PC-9 (cell line): ENCODE measurements around the gene SRP19. TPM values are rescaled to one million over a fixed set of nuclear protein-coding genes. Genes with fewer than 3 reads are reported as not detected.

Source experiments
- BruUV-seq: library from RNA; stranded (reverse); fragments of 400-500 nt; replicated peaks from 2 replicates; lab custom pipeline; 2021; lab: Mats Ljungman, UMichigan
- CTCF ChIA-PET: fragments of 300-600 bp; sonication (Branson Sonifier 250); formaldehyde crosslinking; loops from one replicate; lab custom pipeline; 2022; ENCODE audit warnings: antibody characterized with exemption; lab: Charles Lee
- POLR2A ChIA-PET: fragments of 300-600 bp; sonication (Branson Sonifier 250); formaldehyde crosslinking; loops from one replicate; lab custom pipeline; 2022; ENCODE audit warnings: antibody characterized with exemption; ENCODE audit not compliant: unreplicated experiment; lab: Charles Lee
- DNase-seq, 2 experiments: peaks; one replicate each; pipeline versions ENCODE4 v3.0.0 to v3.0.0-alpha.2; 2015 to 2022; ENCODE audit warnings: mixed read lengths in 1 of 2
- H2AFZ ChIP-seq: fragments of 200-600 bp; sonication (generic); 2 replicates; pipeline ENCODE4 v1.8.1; 2017; ENCODE audit warnings: antibody characterized with exemption
- H3F3A ChIP-seq: fragments of 200-600 bp; sonication (generic); 2 replicates; pipeline ENCODE4 v1.8.1; 2017; ENCODE audit warnings: antibody characterized with exemption, mild to moderate bottlenecking, low read depth; ENCODE audit not compliant: insufficient read depth
- H3K27ac ChIP-seq: fragments of 200-600 bp; sonication (generic); 2 replicates; pipeline ENCODE4 v1.6.1; 2016; ENCODE audit warnings: mixed run types
- H3K27me3 ChIP-seq: fragments of 200-600 bp; sonication (generic); 2 replicates; pipeline ENCODE4 v1.6.1; 2016; ENCODE audit warnings: low read depth, mixed run types; ENCODE audit not compliant: insufficient read depth
- H3K36me3 ChIP-seq: fragments of 200-600 bp; sonication (generic); 2 replicates; pipeline ENCODE4 v1.6.1; 2016; ENCODE audit warnings: low read depth, mixed run types
- H3K4me1 ChIP-seq: fragments of 200-600 bp; sonication (generic); replicated peaks from 2 replicates; pipeline ENCODE4 v1.6.1; 2016; ENCODE audit warnings: mixed run types; ENCODE audit not compliant: insufficient read depth
- H3K4me2 ChIP-seq: fragments of 200-600 bp; sonication (generic); 2 replicates; pipeline ENCODE4 v1.6.1; 2017; ENCODE audit warnings: mixed run types
- H3K4me3 ChIP-seq: fragments of 200-600 bp; sonication (generic); 2 replicates; pipeline ENCODE4 v1.6.1; 2016; ENCODE audit warnings: mixed run types
- H3K79me2 ChIP-seq: fragments of 200-600 bp; sonication (generic); 2 replicates; pipeline ENCODE4 v1.6.1; 2017; ENCODE audit warnings: low read depth, mixed run types
- H3K9me2 ChIP-seq: fragments of 200-600 bp; sonication (generic); 2 replicates; pipeline ENCODE4 v1.8.1; 2017; ENCODE audit warnings: mild to moderate bottlenecking; ENCODE audit not compliant: insufficient read depth
- H3K9me3 ChIP-seq: fragments of 200-600 bp; sonication (generic); 2 replicates; pipeline ENCODE4 v1.8.1; 2016; ENCODE audit warnings: low read depth; ENCODE audit not compliant: insufficient read depth
- H4K20me1 ChIP-seq: fragments of 200-600 bp; sonication (generic); 2 replicates; pipeline ENCODE4 v1.8.1; 2017; ENCODE audit not compliant: insufficient read depth
- CTCF ChIP-seq: fragments of 200-600 bp; sonication (generic); conservative IDR thresholded peaks from 2 replicates; pipeline ENCODE4 v1.6.1; 2017; ENCODE audit warnings: mixed run types, antibody characterized with exemption, mild to moderate bottlenecking, moderate library complexity
- EZH2 ChIP-seq: fragments of 200-600 bp; sonication (generic); IDR thresholded peaks from 2 replicates; pipeline ENCODE4 v1.8.0; 2017; ENCODE audit warnings: antibody characterized with exemption, low read depth
- intact Hi-C: fragments of 100-400 bp; cut with micrococcal nuclease; formaldehyde crosslinking; loops from one replicate; pipeline ENCODE4 v1.10.0; 2022; ENCODE audit not compliant: unreplicated experiment
- total RNA-seq: library from RNA; stranded (reverse); gene quantifications from 2 replicates; pipeline ENCODE4 v1.2.3, GENCODE V29; 2021

The SRP19 gene
- total RNA-seq, 1 experiment from 2014 or later, result 34.4 TPM

GRCh38 chr5:112908854-112909253 lies 47.8 kb downstream of the SRP19 start:
- Histone ChIP-seq H3K27me3 (no peaks in the 10 kb centered on the region), H2AFZ (no peak overlapping the region), H4K20me1 (0 out of 2 replicates have a peak, but pooled peaks cover 2% of the 10 kb centered on the region), H3K27ac (no peak overlapping the region), H3K4me3 (no peak overlapping the region), H3K79me2 (peaks cover 14% of the 10 kb centered on the region; the same call in 1 of the 2 replicates), H3K9me2 (no peaks in the 10 kb centered on the region), H3K9me3 (no peaks in the 10 kb centered on the region), H3K36me3 (0 out of 2 replicates have a peak, but pooled peaks cover 9% of the 10 kb centered on the region), H3K4me2 (no peak overlapping the region), H3K4me1 (peaks cover 3% of the 10 kb centered on the region; the same call in 1 of the 2 replicates), H3F3A (no peaks in the 10 kb centered on the region)
- TF ChIP-seq CTCF (no peak), EZH2 (no peak)
- DNase-seq, result no peak
- ChIA-PET POLR2A (interaction anchor here (0.5 kb wide), 1 partner anchor 429 kb away, joined by 8 read pairs; no protein-coding TSS in a partner anchor), CTCF (interaction anchor here (0.6 kb wide), 1 partner anchor 67 kb away, joined by 3 read pairs; no protein-coding TSS in a partner anchor)
- intact Hi-C loops, result no loop called here
- BruUV-seq, result no TSS peak

GRCh38 chr5:112910529-112910928 lies 49.4 kb downstream of the SRP19 start:
- Histone ChIP-seq H3K4me3 (no peak overlapping the region), H3K27ac (no peak overlapping the region), H3K9me2 (no peaks in the 10 kb centered on the region), H4K20me1 (no peaks in the 10 kb centered on the region), H3K4me1 (peaks cover 3% of the 10 kb centered on the region; the same call in 1 of the 2 replicates), H3K27me3 (no peaks in the 10 kb centered on the region), H3K36me3 (0 out of 2 replicates have a peak, but pooled peaks cover 9% of the 10 kb centered on the region), H2AFZ (no peak overlapping the region), H3K4me2 (no peak overlapping the region), H3K79me2 (peaks cover 13% of the 10 kb centered on the region; the same call in 1 of the 2 replicates), H3K9me3 (no peaks in the 10 kb centered on the region), H3F3A (peaks cover 4% of the 10 kb centered on the region; the same call in 1 of the 2 replicates)
- POLR2A ChIA-PET, result no interaction called here
- TF ChIP-seq CTCF, result no peak
- no peak for TF ChIP-seq EZH2
- BruUV-seq, result no TSS peak
- no peak for DNase-seq
- intact Hi-C loops, result no loop called here
- CTCF ChIA-PET, result no interaction called here

DNA sequence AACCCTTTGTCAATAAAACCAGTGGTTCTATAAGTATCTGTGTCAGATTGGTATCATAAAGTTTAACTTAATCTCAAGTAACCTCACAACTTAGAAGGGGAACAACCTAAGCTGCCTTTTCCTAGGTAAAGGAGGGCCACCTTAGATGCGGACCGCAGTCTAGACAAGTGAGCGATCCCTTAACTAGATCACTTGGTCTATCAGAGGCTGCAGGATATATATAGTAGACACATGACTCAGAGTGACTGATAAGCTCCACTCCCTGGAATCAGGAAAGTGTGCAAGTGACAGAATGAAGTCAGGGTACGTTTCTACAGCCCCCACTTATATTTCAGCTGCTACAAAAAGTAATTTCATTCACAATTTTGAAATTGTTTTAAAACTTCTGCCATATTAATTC lies 53.5 kb downstream of the SRP19 start:
- no peak overlapping the region for H3K4me2 ChIP-seq
- DNase-seq, result no peak
- H3K9me2 ChIP-seq, result no peaks in the 10 kb centered on the region
- H4K20me1 ChIP-seq, result no peaks in the 10 kb centered on the region
- no peak for TF ChIP-seq EZH2
- peaks cover 3% of the 10 kb centered on the region; the same call in 1 of the 2 replicates for H3K4me1 ChIP-seq
- no peak overlapping the region for H2AFZ ChIP-seq
- peaks cover 19% of the 10 kb centered on the region for H3K79me2 ChIP-seq
- no TSS peak for BruUV-seq
- H3K36me3 ChIP-seq, result 0 out of 2 replicates have a peak, but pooled peaks cover 7% of the 10 kb centered on the region
- intact Hi-C loops, result no loop called here
- H3K27ac ChIP-seq, result no peak overlapping the region
- POLR2A ChIA-PET, result interaction anchor here (0.6 to 0.7 kb wide), 2 partner anchors 475 to 738 kb away, joined by 3 to 7 read pairs; no protein-coding TSS in a partner anchor
- no peaks in the 10 kb centered on the region for H3K9me3 ChIP-seq
- H3K4me3 ChIP-seq, result no peak overlapping the region
- no peaks in the 10 kb centered on the region for H3K27me3 ChIP-seq
- H3F3A ChIP-seq, result peaks cover 4% of the 10 kb centered on the region; the same call in 1 of the 2 replicates
- CTCF ChIA-PET, result no interaction called here
